GM12891 (cell line): Measurements from ENCODE around the gene CSRP2.

Source experiments
- POLR2A ChIP-seq: IDR thresholded peaks from 2 replicates; pipeline ENCODE4 v1.6.1; 2011; ENCODE audit warnings: low read depth, low read length, control low read depth
- POLR2AphosphoS5 ChIP-seq: IDR thresholded peaks from 2 replicates; pipeline ENCODE4 v1.6.1; 2011; ENCODE audit warnings: low read depth, low read length, control low read depth
- TAF1 ChIP-seq: IDR thresholded peaks from 2 replicates; pipeline ENCODE4 v1.6.1; 2011; ENCODE audit warnings: low read depth, low read length, control low read depth

- TF ChIP-seq POLR2A (no peak), TAF1 (no peak), POLR2AphosphoS5 (no peak)
Observed at GRCh38 chr12:76872415-76872814, 6.4 kb downstream of the CSRP2 start.
